ENCODE results near the gene ATF6.

DNA sequence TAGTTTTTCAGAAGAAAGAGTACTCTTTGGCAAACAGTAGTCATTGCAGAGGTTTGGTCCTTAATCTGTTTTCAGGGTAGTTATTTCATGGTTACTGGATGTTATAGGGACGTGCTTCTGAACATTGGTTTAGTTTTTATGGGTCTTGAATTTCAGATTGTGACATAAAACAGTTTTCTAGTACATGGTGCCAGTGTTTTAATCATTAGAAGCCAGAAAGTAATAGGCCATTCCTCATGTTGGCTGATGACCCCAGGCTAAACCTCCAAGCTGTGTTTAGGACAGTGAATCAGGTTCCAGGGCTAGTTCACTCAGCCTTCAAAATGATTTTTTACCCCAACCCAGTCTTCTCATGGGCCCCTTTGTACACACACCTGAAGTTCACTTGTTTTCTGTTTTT, 184.3 kb downstream of the ATF6 start:
- TF ChIP-seq POLR2A (IDR thresholded peaks at IDR 0.05; ENCODE audit: extremely low read depth, insufficient read length) = no peak
- TF ChIP-seq, protein P1, sequence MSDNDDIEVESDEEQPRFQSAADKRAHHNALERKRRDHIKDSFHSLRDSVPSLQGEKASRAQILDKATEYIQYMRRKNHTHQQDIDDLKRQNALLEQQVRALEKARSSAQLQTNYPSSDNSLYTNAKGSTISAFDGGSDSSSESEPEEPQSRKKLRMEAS (IDR thresholded peaks at IDR 0.05; ENCODE audit: low read depth, low read length) = no peak
- TF ChIP-seq, protein P2, sequence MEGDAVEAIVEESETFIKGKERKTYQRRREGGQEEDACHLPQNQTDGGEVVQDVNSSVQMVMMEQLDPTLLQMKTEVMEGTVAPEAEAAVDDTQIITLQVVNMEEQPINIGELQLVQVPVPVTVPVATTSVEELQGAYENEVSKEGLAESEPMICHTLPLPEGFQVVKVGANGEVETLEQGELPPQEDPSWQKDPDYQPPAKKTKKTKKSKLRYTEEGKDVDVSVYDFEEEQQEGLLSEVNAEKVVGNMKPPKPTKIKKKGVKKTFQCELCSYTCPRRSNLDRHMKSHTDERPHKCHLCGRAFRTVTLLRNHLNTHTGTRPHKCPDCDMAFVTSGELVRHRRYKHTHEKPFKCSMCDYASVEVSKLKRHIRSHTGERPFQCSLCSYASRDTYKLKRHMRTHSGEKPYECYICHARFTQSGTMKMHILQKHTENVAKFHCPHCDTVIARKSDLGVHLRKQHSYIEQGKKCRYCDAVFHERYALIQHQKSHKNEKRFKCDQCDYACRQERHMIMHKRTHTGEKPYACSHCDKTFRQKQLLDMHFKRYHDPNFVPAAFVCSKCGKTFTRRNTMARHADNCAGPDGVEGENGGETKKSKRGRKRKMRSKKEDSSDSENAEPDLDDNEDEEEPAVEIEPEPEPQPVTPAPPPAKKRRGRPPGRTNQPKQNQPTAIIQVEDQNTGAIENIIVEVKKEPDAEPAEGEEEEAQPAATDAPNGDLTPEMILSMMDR (IDR thresholded peaks at IDR 0.05; ENCODE audit: low read depth, low read length) = no peak

Data from NB4 (cell line).